SIG-M5 treated with dmso at 0.1 percent for 504 hours (cell line): ENCODE measurements around the gene RAB6B.

Experiments
- DNase-seq: peaks from one replicate; lab custom pipeline; 2025; ENCODE audit not compliant: unreplicated experiment; lab: John Stamatoyannopoulos, UW

RAB6B gene

DNA sequence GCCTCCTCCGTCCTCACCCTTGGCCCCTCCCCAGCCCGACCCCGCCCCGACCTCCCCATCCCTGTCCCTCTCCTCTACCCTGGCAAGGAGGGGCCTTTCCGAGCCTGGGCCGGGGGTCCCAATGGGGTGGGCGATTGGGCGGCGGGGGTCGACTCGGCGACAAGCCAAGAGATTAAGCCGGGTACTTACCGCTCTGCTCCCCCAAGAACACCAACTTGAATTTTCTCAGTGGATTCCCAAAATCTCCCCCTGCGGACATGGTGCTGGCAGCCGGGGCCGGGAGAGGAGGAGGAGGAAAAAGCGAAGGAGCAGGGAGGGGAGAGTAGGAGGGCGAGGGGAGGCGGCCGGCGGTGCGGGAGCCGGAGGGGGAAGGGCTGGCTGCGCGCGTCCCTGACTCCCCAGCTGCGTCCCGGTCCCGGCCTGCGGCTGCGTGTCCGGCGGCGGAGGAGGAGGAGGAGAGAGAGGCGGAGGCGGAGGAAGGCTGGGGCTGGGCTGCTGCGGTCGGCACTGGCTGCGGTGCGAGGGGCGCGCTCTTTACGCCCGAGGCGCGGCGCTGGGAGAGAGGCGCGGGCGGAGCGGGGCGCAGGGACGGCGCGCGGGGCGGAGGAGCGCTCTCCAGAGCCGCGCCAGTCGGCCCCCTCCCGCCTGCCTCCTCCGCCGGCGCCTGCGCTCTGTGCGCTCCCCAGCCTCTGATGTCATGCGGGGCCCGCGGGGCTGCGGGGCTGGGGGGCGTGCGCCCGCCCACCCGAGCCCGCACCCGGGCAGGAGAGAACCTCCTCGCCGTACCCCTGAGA, at the start of gene RAB6B:
TSS of gene RAB6B (minus strand) at position 675 of the 794 bp plus-strand sequence. CDS start at position 259, 416 bp downstream.
- peak; percentile 9 for DNase-seq

DNA sequence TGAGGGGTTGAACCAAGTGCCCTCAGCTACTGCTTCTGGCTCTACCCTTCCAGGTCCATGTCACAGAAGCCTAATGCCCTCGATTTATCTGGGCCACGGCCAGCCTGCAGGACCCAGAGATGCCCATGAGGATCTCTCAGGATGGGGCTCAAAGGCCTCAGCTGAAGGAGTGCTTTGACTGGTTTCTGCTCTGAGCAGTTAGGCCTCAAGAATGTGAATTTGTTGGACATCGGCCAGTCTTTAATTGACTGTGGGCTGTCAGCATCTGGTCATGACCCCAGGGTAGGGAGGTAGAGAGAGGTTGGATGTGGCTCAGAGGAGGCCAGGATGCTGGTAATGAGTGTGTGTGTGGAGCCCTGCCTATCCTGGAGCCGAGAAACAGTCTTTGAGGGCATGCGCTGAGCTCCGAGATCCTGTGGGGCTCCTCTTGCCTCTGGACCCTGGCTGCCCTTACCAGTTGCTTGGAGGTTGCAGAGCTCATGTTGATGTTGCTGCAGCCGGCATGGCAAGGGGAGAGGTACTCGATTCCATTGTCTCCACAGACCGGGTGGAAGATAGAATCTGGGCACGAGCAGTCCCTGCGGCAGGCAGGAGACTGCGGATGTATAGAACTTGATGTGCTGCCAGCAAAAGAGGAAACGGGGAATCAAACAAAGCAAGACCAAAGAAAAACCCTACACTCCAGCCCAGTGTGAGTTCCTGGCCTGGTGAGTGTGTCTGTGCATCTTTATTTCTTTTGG, 49.1 kb upstream of the RAB6B start:
- no peak for DNase-seq

DNA sequence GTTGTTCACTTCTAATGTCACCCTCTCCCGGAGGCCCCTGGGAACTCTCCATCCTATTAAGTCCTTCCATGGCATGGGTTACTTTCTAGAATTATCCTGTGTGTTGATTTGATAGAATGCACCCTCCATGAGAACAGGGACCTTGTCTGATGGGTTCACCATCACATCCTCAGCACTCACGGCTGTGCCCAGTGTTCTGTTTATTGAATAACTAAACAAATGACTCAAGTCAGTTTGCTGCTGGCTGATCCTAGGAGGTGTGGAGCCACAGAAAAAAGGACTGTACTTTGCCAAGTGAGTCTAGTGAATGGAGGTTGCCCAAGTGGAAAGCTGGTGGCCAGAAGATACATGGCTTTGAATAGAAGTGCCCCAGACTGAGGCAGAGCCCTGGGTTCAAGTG, 48.5 kb upstream of the RAB6B start:
- no peak for DNase-seq

DNA sequence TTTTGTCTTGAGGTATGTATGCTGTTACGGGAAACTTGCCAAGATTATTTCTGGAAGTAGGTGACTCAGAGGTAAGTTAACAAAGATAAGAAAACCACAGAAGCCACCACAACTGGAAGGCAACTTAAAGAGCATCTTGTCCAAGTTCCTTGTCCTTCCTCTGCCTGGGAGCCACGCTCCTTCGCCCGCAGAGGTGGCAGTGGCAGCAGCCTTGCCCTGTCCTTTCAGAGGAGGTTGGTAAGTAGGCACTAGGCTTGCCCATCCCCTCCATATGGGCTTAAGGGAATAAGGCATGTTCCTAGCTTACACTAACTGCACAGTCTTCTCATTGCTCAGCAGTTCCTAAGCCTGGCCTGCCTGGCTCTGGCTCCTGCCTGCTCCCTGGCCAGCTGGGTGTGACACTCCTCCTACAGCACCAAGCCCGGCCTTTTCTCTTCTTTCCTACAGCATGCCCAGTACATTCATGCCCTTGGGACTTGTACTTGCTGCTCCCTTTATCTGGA, 48.0 kb upstream of the RAB6B start:
- DNase-seq: peak; percentile 72

GRCh38 chr3:133943031-133943535, 47.4 kb upstream of the RAB6B start:
- no peak for DNase-seq

DNA sequence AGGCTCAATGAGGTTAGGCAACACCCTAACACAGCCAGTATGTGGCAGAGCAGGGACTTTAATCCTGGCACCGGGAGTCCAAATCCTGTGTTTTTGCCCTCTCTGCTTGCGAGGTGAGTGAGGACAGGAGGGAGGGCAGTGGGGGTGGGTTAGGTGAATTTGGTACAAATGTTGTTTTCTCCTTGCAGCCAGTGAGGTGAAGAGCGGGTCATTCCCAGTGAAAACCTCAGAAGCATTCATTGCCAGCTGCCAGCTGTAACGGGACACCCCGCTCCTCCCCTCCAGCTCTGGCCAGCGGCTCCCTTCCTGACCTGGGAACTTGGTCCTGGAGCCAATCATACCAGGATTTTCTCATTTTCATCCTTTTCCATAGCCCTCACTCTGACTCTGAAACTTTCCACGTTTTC, 45.7 kb upstream of the RAB6B start:
- no peak for DNase-seq

DNA sequence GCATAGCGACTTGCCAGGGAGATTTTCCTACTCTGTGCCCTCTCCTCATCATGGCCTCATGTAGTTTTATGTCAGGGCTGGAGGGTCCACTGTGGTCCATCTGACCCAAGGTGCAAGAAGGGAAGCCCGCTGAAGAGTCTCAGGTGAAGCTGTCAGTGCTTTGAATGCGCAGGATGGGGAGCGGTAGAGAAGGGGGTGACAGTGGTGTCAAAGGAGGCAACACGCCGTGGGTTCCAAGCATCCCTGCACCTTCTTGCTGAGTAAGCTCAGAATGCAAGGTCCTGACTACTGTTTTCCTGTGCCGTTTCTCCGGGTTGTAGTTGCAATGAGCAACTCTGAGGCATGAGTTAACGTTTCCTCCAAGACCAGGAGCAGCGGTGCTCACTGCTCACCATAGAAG, 44.9 kb upstream of the RAB6B start:
- no peak for DNase-seq

GRCh38 chr3:133939463-133939835, 43.8 kb upstream of the RAB6B start:
- no peak for DNase-seq

DNA sequence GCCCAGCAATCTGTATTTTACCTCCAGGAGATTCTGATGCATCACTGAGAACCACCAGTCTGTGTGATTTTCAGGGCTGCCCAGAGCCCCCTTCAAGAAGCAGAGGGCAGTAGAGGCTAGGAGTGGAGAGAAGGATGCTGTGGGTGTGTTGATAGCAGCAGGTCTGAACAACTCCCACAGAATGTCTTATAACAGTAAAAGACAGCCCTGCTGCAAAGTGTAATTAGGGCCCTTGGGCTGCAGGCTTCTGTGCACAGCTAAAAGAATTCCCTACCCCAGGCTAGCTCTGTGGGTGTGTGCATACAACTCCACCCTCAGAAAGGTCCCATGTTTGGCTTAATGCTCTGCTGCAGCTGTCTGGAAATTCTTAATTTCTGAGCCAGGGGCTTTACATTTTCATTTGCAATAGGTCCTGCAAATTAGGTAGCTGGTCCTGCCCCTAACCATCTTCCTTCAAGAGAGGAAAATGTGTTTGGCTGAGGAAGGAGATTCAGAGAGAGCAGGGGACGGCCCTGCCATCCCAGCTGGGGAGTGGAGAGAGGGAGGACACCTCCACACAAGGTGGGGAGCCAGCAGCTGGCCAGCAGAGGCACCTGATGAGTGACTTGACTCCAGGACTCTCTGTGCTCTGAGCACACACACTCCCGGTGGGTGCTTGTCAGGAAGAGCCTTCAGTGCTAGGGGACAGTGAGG, 43.2 kb upstream of the RAB6B start:
- no peak for DNase-seq

GRCh38 chr3:133937756-133938601, 42.3 kb upstream of the RAB6B start:
- DNase-seq: no peak

- no peak for DNase-seq
Observed at GRCh38 chr3:133937061-133937686, 41.5 kb upstream of the RAB6B start.

GRCh38 chr3:133935843-133936769, 40.4 kb upstream of the RAB6B start:
- no peak for DNase-seq

- DNase-seq: no peak
Observed at GRCh38 chr3:133934996-133935842, 39.5 kb upstream of the RAB6B start.

DNA sequence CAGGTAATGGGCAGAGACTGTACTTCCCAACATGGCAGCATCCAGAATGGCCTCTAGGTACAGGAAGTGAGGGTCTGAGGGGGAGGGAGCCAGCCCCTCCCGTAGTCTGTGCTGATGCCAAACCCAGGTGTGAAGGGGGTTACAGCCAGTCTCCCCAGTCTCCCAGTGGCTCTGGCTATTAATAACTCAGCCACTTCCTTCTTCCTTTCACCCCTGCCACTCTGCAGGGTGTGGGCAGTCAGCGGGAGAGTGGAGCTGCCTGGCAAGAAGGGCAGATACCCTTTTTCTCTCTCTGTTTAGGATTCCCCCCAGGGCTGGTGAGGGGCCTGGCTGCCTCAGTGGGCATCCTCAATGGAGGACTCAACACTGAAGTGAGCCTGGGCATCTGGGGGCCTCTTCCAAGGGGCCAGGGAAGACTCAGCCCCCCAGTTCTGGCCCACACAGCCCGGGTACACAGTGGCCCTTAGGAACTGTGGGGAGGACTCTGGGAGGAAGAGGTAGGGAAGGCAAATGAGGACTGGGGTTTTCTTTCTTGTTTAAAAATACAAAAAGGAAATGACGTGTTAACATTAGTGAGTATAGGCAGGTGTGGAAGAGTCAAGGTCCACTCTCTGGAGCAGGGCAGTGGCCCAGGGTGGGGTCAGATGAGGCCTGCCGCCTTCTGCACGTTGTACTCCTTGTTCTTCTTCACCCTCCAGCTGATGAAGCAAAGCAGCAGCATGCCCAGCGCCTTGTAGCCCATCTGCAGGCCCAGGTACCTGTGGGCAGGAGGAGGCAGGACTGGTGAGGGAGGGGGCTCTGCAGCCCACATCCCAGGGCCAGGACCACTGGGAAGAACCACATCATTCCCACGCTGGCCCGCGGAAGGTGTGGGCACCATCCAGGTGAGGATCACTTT, 38.6 kb upstream of the RAB6B start:
- DNase-seq: no peak

DNA sequence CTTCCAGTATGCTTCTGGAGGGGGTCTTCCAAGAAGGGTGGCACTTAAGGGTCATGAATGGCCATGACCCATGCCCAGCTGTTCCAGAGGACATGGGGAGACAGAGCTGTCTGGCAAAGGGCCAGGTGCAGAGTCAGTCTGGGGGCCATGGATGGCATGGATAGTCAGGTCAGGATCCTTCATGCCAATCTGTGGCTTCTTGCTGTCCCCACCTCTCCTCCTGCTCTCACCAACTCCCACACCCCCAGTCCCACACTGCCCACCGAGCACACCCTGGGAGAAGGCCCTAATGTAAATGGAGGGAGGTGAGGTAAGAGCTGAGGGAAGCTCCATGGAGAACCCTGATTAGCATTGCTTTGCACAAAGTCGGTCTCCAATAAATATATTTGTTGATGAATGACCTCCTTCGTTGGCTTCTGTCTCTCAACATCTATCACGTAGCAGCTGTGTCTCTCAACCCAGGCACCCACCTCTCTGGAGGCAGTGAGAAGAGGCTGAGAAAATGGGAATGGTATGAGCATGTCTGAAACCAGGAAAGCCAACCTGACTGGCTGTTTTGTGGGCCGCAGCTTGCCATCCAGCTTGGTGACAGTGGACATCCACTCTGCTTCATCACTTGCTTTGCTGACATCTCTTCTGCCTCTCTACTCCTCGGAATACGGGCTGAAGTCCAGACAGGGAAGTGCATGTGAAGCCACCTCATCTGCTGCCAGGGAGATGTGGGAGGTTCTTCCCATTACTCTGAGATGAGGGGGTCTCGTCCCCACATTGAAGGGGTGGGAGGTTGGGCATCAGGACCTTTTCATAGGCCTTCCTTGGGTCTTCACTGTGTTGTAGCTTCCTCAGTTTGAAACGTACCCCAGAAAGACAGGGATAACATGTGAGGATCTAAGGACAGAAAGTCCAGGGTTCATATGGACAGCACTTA, 37.7 kb upstream of the RAB6B start:
- DNase-seq: no peak

GRCh38 chr3:133932009-133932408, 36.3 kb upstream of the RAB6B start:
- DNase-seq: no peak
